Gastrocnemius medialis (tissue), 4 donors: ENCODE results near the gene WDSUB1.

Experiments used
- POLR2A ChIP-seq, 2 donors: fragments of 450-650 bp; IDR thresholded peaks; one replicate each; pipeline ENCODE4 v1.6.1; 2017; ENCODE audit warnings: antibody characterized with exemption in 2 of 2, mild to moderate bottlenecking in 2 of 2, moderate library complexity in 2 of 2
- TF ChIP-seq, protein P1 (sequence below), 5 experiments: fragments of 450-650 bp in 3 of 5; fragments of 200-600 bp in 2 of 5; sonication (generic) in 2 of 5; IDR thresholded peaks in 4 of 5; conservative IDR thresholded peaks in 1 of 5; 1 replicate in 4 of 5; 2 replicates in 1 of 5; pipeline ENCODE4 v1.5.1; 2016 to 2019; ENCODE audit warnings: antibody characterized with exemption in 5 of 5, mild to moderate bottlenecking in 3 of 5, moderate library complexity in 3 of 5

DNA sequence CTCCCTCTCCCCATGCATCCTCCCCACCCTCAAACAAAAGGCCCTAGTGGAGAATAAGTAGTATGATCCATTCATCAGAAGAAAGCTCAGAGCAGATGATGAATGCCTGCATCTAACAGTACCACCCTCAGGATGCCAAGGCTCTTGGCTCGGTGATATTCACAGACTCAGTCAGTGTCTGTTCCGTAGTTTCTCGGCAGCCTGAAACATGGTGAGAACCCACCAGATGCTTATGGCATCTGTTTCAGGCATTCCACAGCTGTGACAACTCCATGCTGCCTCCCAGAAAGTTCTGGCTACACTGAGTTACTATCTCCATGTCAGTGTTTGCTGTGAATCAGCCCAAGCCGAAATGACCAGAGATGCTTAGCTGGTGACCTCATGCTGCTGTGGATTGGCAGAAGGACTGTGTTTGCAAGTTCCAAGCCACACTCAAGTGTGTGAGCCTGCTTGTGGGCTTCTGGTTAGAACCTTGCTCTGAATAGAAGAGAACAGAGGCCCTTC, 83.9 kb downstream of the WDSUB1 start:
- TF ChIP-seq, protein P1, sequence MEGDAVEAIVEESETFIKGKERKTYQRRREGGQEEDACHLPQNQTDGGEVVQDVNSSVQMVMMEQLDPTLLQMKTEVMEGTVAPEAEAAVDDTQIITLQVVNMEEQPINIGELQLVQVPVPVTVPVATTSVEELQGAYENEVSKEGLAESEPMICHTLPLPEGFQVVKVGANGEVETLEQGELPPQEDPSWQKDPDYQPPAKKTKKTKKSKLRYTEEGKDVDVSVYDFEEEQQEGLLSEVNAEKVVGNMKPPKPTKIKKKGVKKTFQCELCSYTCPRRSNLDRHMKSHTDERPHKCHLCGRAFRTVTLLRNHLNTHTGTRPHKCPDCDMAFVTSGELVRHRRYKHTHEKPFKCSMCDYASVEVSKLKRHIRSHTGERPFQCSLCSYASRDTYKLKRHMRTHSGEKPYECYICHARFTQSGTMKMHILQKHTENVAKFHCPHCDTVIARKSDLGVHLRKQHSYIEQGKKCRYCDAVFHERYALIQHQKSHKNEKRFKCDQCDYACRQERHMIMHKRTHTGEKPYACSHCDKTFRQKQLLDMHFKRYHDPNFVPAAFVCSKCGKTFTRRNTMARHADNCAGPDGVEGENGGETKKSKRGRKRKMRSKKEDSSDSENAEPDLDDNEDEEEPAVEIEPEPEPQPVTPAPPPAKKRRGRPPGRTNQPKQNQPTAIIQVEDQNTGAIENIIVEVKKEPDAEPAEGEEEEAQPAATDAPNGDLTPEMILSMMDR (IDR thresholded peaks at IDR 0.05 in 4 of 5, conservative IDR thresholded peaks at IDR 0.05 in 1 of 5): no peak
- TF ChIP-seq POLR2A (IDR thresholded peaks at IDR 0.05): no peak
